Endothelial cell of umbilical vein (primary cell): ENCODE data around the gene WIPI1. TPM values are rescaled to one million over a fixed set of nuclear protein-coding genes. Genes with fewer than 3 reads are reported as not detected.

Experiments
- BruUV-seq: library from RNA; stranded (reverse); fragments of 400-500 nt; replicated peaks from 2 replicates; lab custom pipeline; 2021; lab: Mats Ljungman, UMichigan
- CTCF ChIA-PET: fragments of 300-600, 350-600 bp; sonication (Branson Sonifier 250); formaldehyde crosslinking; loops from one replicate; lab custom pipeline; 2021; ENCODE audit warnings: antibody characterized with exemption, inconsistent platforms; lab: Charles Lee
- POLR2A ChIA-PET: fragments of 300-600, 350-600 bp; sonication (Branson Sonifier 250); formaldehyde crosslinking; loops from one replicate; lab custom pipeline; 2021; ENCODE audit warnings: antibody characterized with exemption, inconsistent platforms; lab: Charles Lee
- DNase-seq: peaks from one replicate; pipeline ENCODE4 v3.0.0-alpha.2; 2011; ENCODE audit warnings: low read depth, low spot score
- FAIRE-seq: peaks from 2 replicates; lab custom pipeline; 2011; peaks lifted over from hg19 to GRCh38; lab: Jason Lieb, UNC
- H2AFZ ChIP-seq: 2 replicates; pipeline ENCODE4 v1.6.0; 2012; ENCODE audit warnings: low read depth, low read length, control low read depth, inconsistent platforms
- H3K27ac ChIP-seq: 2 replicates; pipeline ENCODE4 v1.5.1; 2011; ENCODE audit warnings: low read depth, mild to moderate bottlenecking, control low read depth, low read length, moderate library complexity; ENCODE audit not compliant: insufficient read depth
- H3K27me3 ChIP-seq, 2 experiments: 2 replicates each; pipeline versions ENCODE4 v1.6.0 to v1.6.1; 2011; ENCODE audit warnings: low read length in 2 of 2, mixed read lengths in 1 of 2; ENCODE audit not compliant: control insufficient read depth in 2 of 2, insufficient read depth in 2 of 2
- H3K36me3 ChIP-seq, 2 experiments: 2 replicates in 1 of 2; 3 replicates in 1 of 2; pipeline ENCODE4 v1.5.1; 2011; ENCODE audit warnings: low read length in 2 of 2, mild to moderate bottlenecking in 1 of 2, moderate library complexity in 1 of 2; ENCODE audit not compliant: control insufficient read depth in 2 of 2, insufficient read depth in 2 of 2; ENCODE audit errors: extremely low read depth in 1 of 2
- H3K4me1 ChIP-seq: 3 replicates; pipeline ENCODE4 v1.5.1; 2011; ENCODE audit warnings: mild to moderate bottlenecking, low read length; ENCODE audit not compliant: control insufficient read depth, insufficient read depth; ENCODE audit errors: extremely low read depth
- H3K4me2 ChIP-seq: 2 replicates; pipeline ENCODE4 v1.6.1; 2011; ENCODE audit warnings: low read length, control low read depth, mixed read lengths; ENCODE audit not compliant: insufficient read depth
- H3K4me3 ChIP-seq, 3 experiments: fragments of 200-600 bp in 1 of 3; sonication (generic), shearing (Covaris generic) in 1 of 3; replicated peaks in 1 of 3; 2 replicates each; pipeline ENCODE4 v1.5.1; 2011 to 2016; ENCODE audit warnings: control low read depth in 3 of 3, low read length in 3 of 3, mild to moderate bottlenecking in 2 of 3, inconsistent platforms in 1 of 3, low read depth in 1 of 3, moderate library complexity in 1 of 3; ENCODE audit not compliant: insufficient read depth in 1 of 3
- H3K79me2 ChIP-seq: 2 replicates; pipeline ENCODE4 v1.6.0; 2012; ENCODE audit warnings: low read length, inconsistent platforms; ENCODE audit not compliant: control insufficient read depth, insufficient read depth
- H3K9ac ChIP-seq: replicated peaks from 2 replicates; pipeline ENCODE3; 2011; ENCODE audit warnings: low read length, control low read depth; ENCODE audit not compliant: insufficient read depth; ENCODE audit errors: extremely low read depth
- H3K9me1 ChIP-seq: replicated peaks from 3 replicates; pipeline ENCODE4 v1.6.0; 2011; ENCODE audit warnings: mild to moderate bottlenecking, low read length; ENCODE audit not compliant: control insufficient read depth, insufficient read depth; ENCODE audit errors: extremely low read depth
- H3K9me3 ChIP-seq: replicated peaks from 2 replicates; pipeline ENCODE4 v1.5.1; 2012; ENCODE audit warnings: low read length, inconsistent platforms; ENCODE audit not compliant: control insufficient read depth, insufficient read depth
- H4K20me1 ChIP-seq: replicated peaks from 2 replicates; pipeline ENCODE3; 2011; ENCODE audit warnings: mild to moderate bottlenecking, low read length; ENCODE audit not compliant: control insufficient read depth, insufficient read depth; ENCODE audit errors: extremely low read depth
- EZH2 ChIP-seq: IDR thresholded peaks from 2 replicates; pipeline ENCODE4 v1.6.1; 2012; ENCODE audit warnings: borderline replicate concordance, low read depth, mild to moderate bottlenecking, moderate library complexity, low read length, inconsistent platforms; ENCODE audit not compliant: severe bottlenecking
- FOS ChIP-seq: IDR thresholded peaks from 2 replicates; pipeline ENCODE4 v1.6.1; 2011; ENCODE audit warnings: mild to moderate bottlenecking, low read length, moderate library complexity, borderline replicate concordance; ENCODE audit not compliant: insufficient read depth
- JUN ChIP-seq: IDR thresholded peaks from 2 replicates; pipeline ENCODE4 v1.6.1; 2011; ENCODE audit warnings: borderline replicate concordance, low read depth; ENCODE audit not compliant: insufficient read length, insufficient read depth
- MYC ChIP-seq: IDR thresholded peaks from one replicate; pipeline ENCODE4 v1.6.1; 2011; ENCODE audit warnings: mild to moderate bottlenecking, low read depth, low read length
- POLR2A ChIP-seq: IDR thresholded peaks from 2 replicates; pipeline ENCODE4 v1.6.1; 2012; ENCODE audit warnings: low read depth, mild to moderate bottlenecking, control low read depth, low read length
- dilution Hi-C: fragments of 300-500 bp; cut with MboI; formaldehyde crosslinking; loops from one replicate; pipeline ENCODE4 v1.15.0; 2019; ENCODE audit warnings: low sequenced_read_pairs; ENCODE audit not compliant: extremely low pct_ligation_motif_present
- intact Hi-C: fragments of 100-400 bp; cut with micrococcal nuclease; formaldehyde crosslinking; loops from one replicate; pipeline ENCODE4 v1.10.0; 2022
- polyA plus RNA-seq, 4 experiments: library from polyadenylated mRNA; depleted of rRNA in 3 of 4; stranded (reverse) in 3 of 4; unstranded in 1 of 4; fragments of >200 nt; gene quantifications; 2 replicates each; pipeline versions ENCODE4 v1.2.1 to v1.2.3, GENCODE V29; 2011 to 2012; ENCODE audit warnings: missing spikeins in 1 of 4
- total RNA-seq: library from RNA; stranded (reverse); gene quantifications from 2 replicates; pipeline ENCODE4 v1.2.3, GENCODE V29; 2021
- TF ChIP-seq, protein P1 (sequence below), 2 donors: IDR thresholded peaks; 1 replicate in 1 of 2; 2 replicates in 1 of 2; pipeline ENCODE4 v1.5.1; 2011; ENCODE audit warnings: low read length in 2 of 2, mild to moderate bottlenecking in 2 of 2, moderate library complexity in 2 of 2, control low read depth in 1 of 2, inconsistent platforms in 1 of 2, low read depth in 1 of 2; ENCODE audit not compliant: insufficient read depth in 1 of 2; ENCODE audit errors: extremely low read depth in 1 of 2
- TF ChIP-seq, protein P2 (sequence below): IDR thresholded peaks from 2 replicates; pipeline ENCODE4 v1.6.1; 2011; ENCODE audit not compliant: insufficient read depth, insufficient read length

The WIPI1 gene
- total and polyA plus RNA-seq, 2 donors (not counting 3 experiments of a cell fraction or from before 2014, with no cell fraction given), result 49.9 to 70.3 TPM

DNA sequence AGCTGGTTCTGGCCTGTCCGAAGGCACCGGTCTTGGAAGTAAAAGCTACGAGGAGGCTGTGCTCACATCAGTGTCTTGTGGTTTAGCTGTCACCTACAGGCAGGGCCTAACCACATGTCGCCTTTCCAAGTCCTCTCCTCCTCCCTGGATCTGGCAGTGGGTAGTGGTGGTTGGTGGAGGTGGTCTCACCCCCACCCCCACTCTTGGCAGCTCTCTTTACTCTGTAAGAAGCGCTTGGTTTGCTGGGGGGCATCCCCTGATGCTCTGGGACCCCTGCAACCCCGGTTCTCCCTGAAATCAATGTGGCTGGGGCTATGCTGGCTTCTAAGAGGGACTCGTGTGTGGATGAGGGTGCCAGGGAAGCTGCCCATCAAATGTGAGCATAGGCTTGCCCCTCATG is 68.3 kb downstream of the WIPI1 start:
- H3K4me1 ChIP-seq, result peaks cover 9% of the 10 kb centered on the region
- H4K20me1 ChIP-seq, result no peaks in the 10 kb centered on the region
- CTCF ChIA-PET, result interaction anchor here (0.8 to 4.4 kb wide), 2 partner anchors 10 to 81 kb away, joined by 3 to 32 read pairs; no protein-coding TSS in a partner anchor
- no peaks in the 10 kb centered on the region for H3K36me3 ChIP-seq
- no peak overlapping the region for H2AFZ ChIP-seq
- H3K9ac ChIP-seq, result no peak overlapping the region
- FAIRE-seq, result no peak
- no peaks in the 10 kb centered on the region for H3K27me3 ChIP-seq
- H3K4me3 ChIP-seq, result no peak overlapping the region
- H3K79me2 ChIP-seq, result no peaks in the 10 kb centered on the region
- no peaks in the 10 kb centered on the region for H3K9me3 ChIP-seq
- H3K4me2 ChIP-seq, result no peak overlapping the region
- dilution Hi-C loops (no loop called here), intact Hi-C loops (no loop called here)
- no peaks in the 10 kb centered on the region for H3K9me1 ChIP-seq
- TF ChIP-seq MYC, result no peak
- TF ChIP-seq, protein P1, sequence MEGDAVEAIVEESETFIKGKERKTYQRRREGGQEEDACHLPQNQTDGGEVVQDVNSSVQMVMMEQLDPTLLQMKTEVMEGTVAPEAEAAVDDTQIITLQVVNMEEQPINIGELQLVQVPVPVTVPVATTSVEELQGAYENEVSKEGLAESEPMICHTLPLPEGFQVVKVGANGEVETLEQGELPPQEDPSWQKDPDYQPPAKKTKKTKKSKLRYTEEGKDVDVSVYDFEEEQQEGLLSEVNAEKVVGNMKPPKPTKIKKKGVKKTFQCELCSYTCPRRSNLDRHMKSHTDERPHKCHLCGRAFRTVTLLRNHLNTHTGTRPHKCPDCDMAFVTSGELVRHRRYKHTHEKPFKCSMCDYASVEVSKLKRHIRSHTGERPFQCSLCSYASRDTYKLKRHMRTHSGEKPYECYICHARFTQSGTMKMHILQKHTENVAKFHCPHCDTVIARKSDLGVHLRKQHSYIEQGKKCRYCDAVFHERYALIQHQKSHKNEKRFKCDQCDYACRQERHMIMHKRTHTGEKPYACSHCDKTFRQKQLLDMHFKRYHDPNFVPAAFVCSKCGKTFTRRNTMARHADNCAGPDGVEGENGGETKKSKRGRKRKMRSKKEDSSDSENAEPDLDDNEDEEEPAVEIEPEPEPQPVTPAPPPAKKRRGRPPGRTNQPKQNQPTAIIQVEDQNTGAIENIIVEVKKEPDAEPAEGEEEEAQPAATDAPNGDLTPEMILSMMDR (IDR thresholded peaks at IDR 0.05; ENCODE audit: extremely low read depth in 1 of 2, insufficient read depth in 1 of 2, low read depth in 1 of 2, low read length in 2 of 2), result no peak
- TF ChIP-seq, protein P2, sequence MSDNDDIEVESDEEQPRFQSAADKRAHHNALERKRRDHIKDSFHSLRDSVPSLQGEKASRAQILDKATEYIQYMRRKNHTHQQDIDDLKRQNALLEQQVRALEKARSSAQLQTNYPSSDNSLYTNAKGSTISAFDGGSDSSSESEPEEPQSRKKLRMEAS, result no peak
- no peak for TF ChIP-seq FOS
- no peak for TF ChIP-seq JUN
- TF ChIP-seq EZH2, result no peak
- TF ChIP-seq POLR2A, result no peak
- no TSS peak for BruUV-seq
- no peak overlapping the region for H3K27ac ChIP-seq
- POLR2A ChIA-PET, result no interaction called here
- no peak for DNase-seq
